Astrocyte (in vitro differentiated cells and primary cell): ENCODE measurements around the gene ACOX1. TPM values are rescaled to one million over a fixed set of nuclear protein-coding genes. Genes with fewer than 3 reads are reported as not detected.

ENCODE experiments used
- DNase-seq: peaks from one replicate; pipeline ENCODE4 v3.0.0-alpha.2; 2010; ENCODE audit warnings: low read depth
- FAIRE-seq: peaks from 2 replicates; lab custom pipeline; 2011; peaks lifted over from hg19 to GRCh38; lab: Jason Lieb, UNC
- H2AFZ ChIP-seq: 2 replicates; pipeline ENCODE4 v1.6.0; 2012; ENCODE audit warnings: low read depth, low read length, inconsistent platforms
- H3K27ac ChIP-seq: 2 replicates; pipeline ENCODE4 v1.5.1; 2011; ENCODE audit warnings: low read depth, low read length, inconsistent platforms
- H3K27me3 ChIP-seq: 2 replicates; pipeline ENCODE4 v1.6.0; 2011; ENCODE audit warnings: low read length, inconsistent platforms; ENCODE audit not compliant: insufficient read depth
- H3K36me3 ChIP-seq: 2 replicates; pipeline ENCODE4 v1.5.1; 2011; ENCODE audit warnings: low read length, inconsistent platforms; ENCODE audit not compliant: insufficient read depth
- H3K4me1 ChIP-seq: 2 replicates; pipeline ENCODE4 v1.5.1; 2011; ENCODE audit warnings: low read length, inconsistent platforms; ENCODE audit not compliant: insufficient read depth
- H3K4me2 ChIP-seq: 2 replicates; pipeline ENCODE4 v1.6.0; 2012; ENCODE audit warnings: low read length, inconsistent platforms
- H3K4me3 ChIP-seq: 2 replicates; pipeline ENCODE4 v1.5.1; 2011; ENCODE audit warnings: low read depth, mild to moderate bottlenecking, low read length, inconsistent platforms; ENCODE audit not compliant: insufficient read depth
- H3K79me2 ChIP-seq: 2 replicates; pipeline ENCODE4 v1.6.0; 2012; ENCODE audit warnings: mild to moderate bottlenecking, low read length, inconsistent platforms; ENCODE audit not compliant: insufficient read depth
- H3K9ac ChIP-seq: 2 replicates; pipeline ENCODE4 v1.6.0; 2012; ENCODE audit warnings: mild to moderate bottlenecking, low read length, inconsistent platforms
- H3K9me3 ChIP-seq: 2 replicates; pipeline ENCODE4 v1.5.1; 2012; ENCODE audit warnings: low read depth, mild to moderate bottlenecking, low read length, inconsistent platforms; ENCODE audit not compliant: insufficient read depth
- H4K20me1 ChIP-seq: 2 replicates; pipeline ENCODE4 v1.6.0; 2012; ENCODE audit warnings: low read length, inconsistent platforms; ENCODE audit not compliant: insufficient read depth
- H3K27ac Mint-ChIP-seq: one replicate; pipeline ENCODE4 v1.8.0; 2021; ENCODE audit warnings: mild to moderate bottlenecking, mixed read lengths; ENCODE audit not compliant: unreplicated experiment
- H3K27me3 Mint-ChIP-seq: one replicate; pipeline ENCODE4 v1.8.0; 2021; ENCODE audit warnings: low read depth, mixed read lengths; ENCODE audit not compliant: unreplicated experiment
- H3K36me3 Mint-ChIP-seq: one replicate; pipeline ENCODE4 v1.8.0; 2021; ENCODE audit warnings: low read depth, mixed read lengths; ENCODE audit not compliant: unreplicated experiment
- H3K4me1 Mint-ChIP-seq: one replicate; pipeline ENCODE4 v1.8.0; 2021; ENCODE audit warnings: low read depth, mixed read lengths; ENCODE audit not compliant: unreplicated experiment
- H3K4me3 Mint-ChIP-seq: one replicate; pipeline ENCODE4 v1.8.0; 2021; ENCODE audit warnings: mild to moderate bottlenecking, moderate library complexity, mixed read lengths; ENCODE audit not compliant: unreplicated experiment
- H3K9me3 Mint-ChIP-seq: one replicate; pipeline ENCODE4 v1.8.0; 2021; ENCODE audit warnings: mild to moderate bottlenecking, mixed read lengths; ENCODE audit not compliant: unreplicated experiment
- EZH2 ChIP-seq: IDR thresholded peaks from 2 replicates; pipeline ENCODE4 v1.6.1; 2012; ENCODE audit warnings: mild to moderate bottlenecking, low read length, inconsistent platforms; ENCODE audit not compliant: insufficient read depth
- total RNA-seq: library from RNA; stranded (reverse); gene quantifications from 2 replicates; pipeline ENCODE4 v1.2.1, GENCODE V29; 2021
- TF ChIP-seq, protein P1 (sequence below): IDR thresholded peaks from 2 replicates; pipeline ENCODE4 v1.5.1; 2011; ENCODE audit warnings: low read depth, mild to moderate bottlenecking, inconsistent platforms, low read length, moderate library complexity; ENCODE audit not compliant: insufficient read depth

Gene ACOX1
- total RNA-seq, 1 donor from 2014 or later, result 61.3 TPM

DNA sequence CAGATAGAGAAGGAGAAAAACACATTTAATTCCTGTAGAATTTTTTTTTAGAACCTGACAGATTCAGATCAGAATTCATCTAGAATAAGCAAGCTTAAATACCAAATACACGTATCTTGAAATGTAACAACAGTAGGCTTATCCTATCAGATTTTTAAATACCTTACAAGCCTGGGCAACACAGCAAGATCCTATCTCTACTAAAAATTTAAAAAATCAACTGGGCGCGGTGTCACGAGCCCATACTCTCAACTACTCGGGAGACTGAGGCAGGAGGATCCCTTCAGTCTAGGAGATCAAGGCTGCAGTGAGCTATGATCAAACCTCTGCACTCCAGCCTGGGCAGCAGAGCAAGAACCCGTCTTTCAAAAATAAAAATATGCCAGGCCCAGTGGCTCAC lies 13.5 kb downstream of the ACOX1 start:
- Mint-ChIP-seq H3K27ac (no peak overlapping the region), H3K36me3 (peaks cover 10% of the 10 kb centered on the region)
- H4K20me1 ChIP-seq, result peaks cover 36% of the 10 kb centered on the region

GRCh38 chr17:75959839-75960511 lies 19.0 kb downstream of the ACOX1 start:
- DNase-seq, result no peak
- H3K9me3 Mint-ChIP-seq, result no peaks in the 10 kb centered on the region

More for the DNA sequence above, 13.5 kb downstream of the ACOX1 start:
- Histone ChIP-seq H3K4me2 (no peak overlapping the region), H3K4me3 (no peak overlapping the region), H3K9me3 (no peaks in the 10 kb centered on the region), H3K27ac (no peak overlapping the region), H3K4me1 (no peaks in the 10 kb centered on the region), H2AFZ (no peak overlapping the region), H3K9ac (no peak overlapping the region), H3K27me3 (no peaks in the 10 kb centered on the region), H3K79me2 (peaks cover 23% of the 10 kb centered on the region), H3K36me3 (peaks cover 3% of the 10 kb centered on the region)
- no peaks in the 10 kb centered on the region for H3K27me3 Mint-ChIP-seq
- no peak for TF ChIP-seq EZH2
- TF ChIP-seq, protein P1, sequence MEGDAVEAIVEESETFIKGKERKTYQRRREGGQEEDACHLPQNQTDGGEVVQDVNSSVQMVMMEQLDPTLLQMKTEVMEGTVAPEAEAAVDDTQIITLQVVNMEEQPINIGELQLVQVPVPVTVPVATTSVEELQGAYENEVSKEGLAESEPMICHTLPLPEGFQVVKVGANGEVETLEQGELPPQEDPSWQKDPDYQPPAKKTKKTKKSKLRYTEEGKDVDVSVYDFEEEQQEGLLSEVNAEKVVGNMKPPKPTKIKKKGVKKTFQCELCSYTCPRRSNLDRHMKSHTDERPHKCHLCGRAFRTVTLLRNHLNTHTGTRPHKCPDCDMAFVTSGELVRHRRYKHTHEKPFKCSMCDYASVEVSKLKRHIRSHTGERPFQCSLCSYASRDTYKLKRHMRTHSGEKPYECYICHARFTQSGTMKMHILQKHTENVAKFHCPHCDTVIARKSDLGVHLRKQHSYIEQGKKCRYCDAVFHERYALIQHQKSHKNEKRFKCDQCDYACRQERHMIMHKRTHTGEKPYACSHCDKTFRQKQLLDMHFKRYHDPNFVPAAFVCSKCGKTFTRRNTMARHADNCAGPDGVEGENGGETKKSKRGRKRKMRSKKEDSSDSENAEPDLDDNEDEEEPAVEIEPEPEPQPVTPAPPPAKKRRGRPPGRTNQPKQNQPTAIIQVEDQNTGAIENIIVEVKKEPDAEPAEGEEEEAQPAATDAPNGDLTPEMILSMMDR, result no peak
- no peaks in the 10 kb centered on the region for H3K9me3 Mint-ChIP-seq
- DNase-seq (no peak), FAIRE-seq (no peak)
- H3K4me1 Mint-ChIP-seq, result no peaks in the 10 kb centered on the region
- no peak overlapping the region for H3K4me3 Mint-ChIP-seq

More at GRCh38 chr17:75959839-75960511, 19.0 kb downstream of the ACOX1 start:
- H3K4me1 ChIP-seq, result no peaks in the 10 kb centered on the region
- peaks cover 5% of the 10 kb centered on the region for H3K4me1 Mint-ChIP-seq
- no peaks in the 10 kb centered on the region for H3K9me3 ChIP-seq
- H3K9ac ChIP-seq, result no peak overlapping the region
- H3K4me3 Mint-ChIP-seq, result no peak overlapping the region
- no peak overlapping the region for H3K4me2 ChIP-seq
- H3K27me3 ChIP-seq, result no peaks in the 10 kb centered on the region
- H3K27ac ChIP-seq, result no peak overlapping the region
- no peak overlapping the region for H3K4me3 ChIP-seq
- no peak overlapping the region for H2AFZ ChIP-seq
- peaks cover 11% of the 10 kb centered on the region for H3K36me3 Mint-ChIP-seq
- peaks cover 51% of the 10 kb centered on the region for H4K20me1 ChIP-seq
- H3K36me3 ChIP-seq, result peaks cover 12% of the 10 kb centered on the region
- H3K27me3 Mint-ChIP-seq, result no peaks in the 10 kb centered on the region
- H3K27ac Mint-ChIP-seq, result no peak overlapping the region
- no peak for FAIRE-seq
- TF ChIP-seq, protein P1, result no peak
- TF ChIP-seq EZH2, result no peak
- peaks cover 25% of the 10 kb centered on the region for H3K79me2 ChIP-seq
